GM04504 (cell line): Measurements from ENCODE around the gene CHN2.

Source experiments
- DNase-seq: peaks from one replicate; pipeline ENCODE4 v3.0.0-alpha.2; 2012; ENCODE audit warnings: low read depth

Gene CHN2

GRCh38 chr7:29432721-29433120, 238.1 kb downstream of the CHN2 start:
- no peak for DNase-seq

DNA sequence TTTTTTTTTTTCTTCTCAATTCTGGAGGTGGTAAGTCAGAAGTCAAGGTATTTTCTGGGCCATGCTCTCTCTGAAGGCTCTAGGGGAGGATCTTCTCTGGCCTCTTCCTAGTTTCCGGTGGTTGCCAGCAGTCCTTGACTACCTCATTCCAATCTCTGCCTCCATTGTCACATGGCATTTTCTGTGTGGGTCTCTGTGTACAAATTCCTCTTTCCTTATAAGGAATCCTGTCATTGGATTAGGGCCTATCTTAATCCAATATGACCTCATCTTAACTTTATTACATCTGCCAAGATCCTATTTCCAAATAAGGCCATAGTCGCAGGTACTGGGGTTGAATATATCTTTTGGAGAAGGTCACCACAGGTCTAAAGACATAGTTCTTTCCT, 239.8 kb downstream of the CHN2 start:
- no peak for DNase-seq

- no peak for DNase-seq
Measured at GRCh38 chr7:29435167-29435566, 240.6 kb downstream of the CHN2 start.

GRCh38 chr7:29435902-29436301, 241.3 kb downstream of the CHN2 start:
- DNase-seq, result no peak

DNA sequence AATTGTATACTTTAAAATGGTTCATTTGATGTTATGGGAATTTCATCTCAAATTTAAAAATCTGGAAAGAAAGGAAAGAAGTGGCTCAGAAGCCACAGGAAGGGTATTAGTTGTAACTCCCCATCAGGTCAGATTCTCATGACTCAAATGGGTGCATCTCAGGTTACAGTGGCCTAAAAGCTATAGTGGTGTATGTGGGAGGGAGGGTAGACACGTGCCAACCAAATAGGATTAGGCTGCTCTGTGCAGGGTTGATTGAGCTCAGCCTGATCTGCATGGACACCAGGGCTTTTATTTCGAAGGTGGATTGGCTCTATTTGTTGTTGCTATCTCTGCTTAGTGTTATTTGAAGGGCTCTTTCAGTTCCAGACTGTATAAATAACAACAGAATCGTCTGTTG, 247.6 kb downstream of the CHN2 start:
- no peak for DNase-seq

DNA sequence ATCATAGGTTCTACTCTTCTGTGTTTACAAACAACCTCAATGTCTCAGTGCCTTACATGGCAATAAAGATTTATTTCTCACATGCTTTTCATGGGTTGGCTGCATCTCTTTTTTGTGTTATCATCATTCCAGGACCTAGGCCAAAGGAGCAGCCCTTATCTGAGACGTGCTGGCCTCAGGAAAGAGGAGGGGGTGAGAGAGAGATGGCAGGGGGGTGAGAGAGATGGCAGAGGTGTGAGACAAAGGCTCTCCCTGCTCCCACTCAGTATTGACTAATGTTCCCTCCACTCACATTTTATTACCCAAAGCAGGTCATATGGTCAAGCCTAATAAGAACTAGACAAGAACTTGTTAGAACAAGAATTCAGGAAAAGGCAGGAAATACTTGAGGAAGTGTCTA, 249.0 kb downstream of the CHN2 start:
- no peak for DNase-seq

- DNase-seq, result no peak
Measured at GRCh38 chr7:29444267-29444666, 249.7 kb downstream of the CHN2 start.

- no peak for DNase-seq
Measured at GRCh38 chr7:29445736-29446135, 251.2 kb downstream of the CHN2 start.

GRCh38 chr7:29447828-29448227, 253.3 kb downstream of the CHN2 start:
- DNase-seq, result no peak

DNA sequence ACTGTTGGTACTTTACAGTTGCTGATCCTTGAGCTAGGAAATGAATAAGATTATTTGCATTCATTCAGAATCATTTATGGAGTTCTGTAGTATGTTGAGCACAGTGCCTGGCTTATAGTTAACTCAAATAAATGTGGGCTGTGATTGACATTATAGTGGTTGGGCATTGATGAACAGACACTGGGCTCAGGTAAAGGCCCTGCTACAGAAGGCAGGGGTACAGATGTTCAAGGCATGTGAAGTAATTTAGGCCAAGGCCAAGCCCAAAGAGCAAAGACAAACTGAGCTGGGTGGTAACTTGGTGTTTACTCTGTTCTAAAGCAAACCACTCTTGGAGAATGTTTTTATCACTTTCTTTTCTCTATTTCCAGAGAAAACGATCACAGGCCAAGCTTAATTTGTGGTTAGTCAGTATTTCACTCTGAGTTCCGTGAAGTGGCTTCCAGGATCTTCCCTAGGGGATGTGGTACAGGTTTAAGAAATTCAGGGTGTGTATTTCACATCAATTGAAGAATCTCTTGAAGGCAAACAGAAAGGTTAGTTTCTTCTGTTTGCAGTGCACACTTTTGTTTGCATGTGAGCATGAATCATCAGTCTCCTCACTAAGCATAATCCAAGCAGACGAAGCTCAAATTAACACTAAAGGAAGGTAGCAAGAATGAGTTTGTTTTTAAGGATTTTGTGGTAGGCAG, 255.1 kb downstream of the CHN2 start:
- no peak for DNase-seq

DNA sequence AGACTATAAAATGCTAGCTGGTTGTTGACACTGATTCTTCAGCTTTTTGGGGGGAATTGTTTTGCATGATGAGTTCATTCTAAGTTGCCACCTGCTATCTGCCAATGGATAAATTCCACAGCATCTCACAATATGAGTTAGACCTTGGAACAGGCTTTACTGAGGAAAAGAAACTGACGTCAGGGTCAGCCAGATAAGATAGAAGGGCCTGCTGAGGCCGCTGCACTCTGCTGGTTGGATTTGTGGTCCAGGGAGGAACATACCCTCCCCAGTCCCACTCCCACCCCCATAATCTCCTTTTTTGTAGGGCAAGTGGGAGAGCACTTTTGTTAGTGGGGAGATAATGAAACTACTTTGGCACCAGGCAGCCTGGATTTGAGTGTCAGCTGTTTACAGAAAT, 258.4 kb downstream of the CHN2 start:
- no peak for DNase-seq

GRCh38 chr7:29454464-29454863, 259.9 kb downstream of the CHN2 start:
- DNase-seq, result no peak

DNA sequence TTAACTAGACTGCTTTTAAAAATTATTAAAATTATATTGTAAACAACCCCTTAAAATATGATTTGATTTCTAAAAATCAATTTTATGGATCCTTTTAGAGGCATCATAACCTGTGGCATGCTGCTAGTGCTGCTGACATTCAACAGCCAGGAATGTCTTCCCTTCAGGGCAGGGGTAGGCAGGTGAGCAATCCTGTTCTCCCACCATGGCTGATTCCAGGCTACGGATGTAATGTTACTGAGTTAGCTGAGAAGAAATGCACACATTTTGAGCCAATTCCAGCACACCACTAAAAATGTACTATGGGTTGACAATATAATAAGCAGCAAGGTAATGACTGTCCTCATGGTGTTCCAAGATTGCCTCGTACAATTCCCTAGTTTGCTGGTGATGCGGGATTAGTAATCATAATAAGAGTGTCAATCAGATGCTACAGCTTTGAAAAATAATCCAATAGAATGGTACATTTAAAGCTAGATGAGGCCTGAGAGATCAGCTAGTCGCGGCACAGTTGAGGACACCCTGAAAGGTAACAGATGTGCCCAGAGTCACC, 260.4 kb downstream of the CHN2 start:
- no peak for DNase-seq

- no peak for DNase-seq
Measured at GRCh38 chr7:29457141-29457561, 262.6 kb downstream of the CHN2 start.

DNA sequence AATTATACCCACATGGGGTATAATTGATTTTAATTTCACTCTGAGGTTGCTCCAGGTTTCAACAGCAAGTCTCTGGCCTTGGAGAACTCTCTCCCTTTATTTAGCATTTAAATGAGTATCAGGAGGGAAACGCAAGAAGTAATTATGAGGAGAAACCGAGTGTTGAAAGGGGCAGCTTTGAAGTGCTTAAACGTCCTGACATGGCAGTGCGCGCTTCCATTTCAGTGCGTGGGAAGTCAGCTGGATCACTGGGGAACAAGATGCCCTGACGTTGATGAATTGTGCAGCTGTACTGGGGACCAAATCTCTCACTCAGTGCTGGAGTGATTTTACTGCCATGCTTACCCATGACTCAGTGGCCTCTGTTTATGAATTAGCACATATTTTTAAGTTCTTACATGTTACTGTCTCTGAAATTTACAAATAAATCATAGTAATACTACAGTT, 263.0 kb downstream of the CHN2 start:
- peak; percentile 93 for DNase-seq

DNA sequence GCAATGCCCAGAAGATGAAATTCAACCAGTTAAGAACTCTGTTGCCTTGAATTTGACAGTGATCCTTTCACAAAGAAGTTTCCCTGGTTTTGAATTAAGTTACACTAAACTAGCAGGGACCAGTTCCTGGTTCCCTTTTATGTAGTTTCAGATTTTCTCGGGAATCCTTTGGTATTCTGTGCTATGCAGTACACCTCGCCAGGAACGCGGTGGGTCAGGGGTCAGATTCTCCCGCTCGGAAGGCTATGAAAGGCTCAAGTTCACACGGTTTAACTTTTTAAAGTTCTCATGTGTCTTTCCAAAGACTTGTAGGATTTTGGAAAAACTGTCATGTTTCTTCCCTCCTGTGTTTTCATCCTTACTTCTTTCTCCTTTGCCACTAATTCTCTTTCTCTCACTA, 264.4 kb downstream of the CHN2 start:
- no peak for DNase-seq

DNA sequence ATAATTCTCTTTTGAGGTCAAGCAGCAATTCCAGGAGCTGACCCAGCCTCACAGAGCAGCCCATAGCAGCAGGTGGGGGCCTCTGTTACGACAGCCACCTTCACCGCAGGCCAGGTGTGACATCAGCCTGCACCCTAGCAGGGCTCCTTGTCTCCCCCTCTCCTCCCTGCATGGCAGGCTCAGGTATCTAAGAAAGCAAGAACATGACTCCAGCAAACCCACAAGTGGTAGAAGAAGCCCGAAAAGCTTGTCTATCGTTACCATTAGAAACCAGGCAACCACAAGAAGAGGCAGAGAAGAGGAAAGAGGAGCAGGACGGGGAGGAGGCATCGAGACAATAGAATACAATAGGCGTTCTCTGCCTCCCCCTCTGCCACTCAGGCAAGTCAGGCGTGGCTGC, 265.0 kb downstream of the CHN2 start:
- DNase-seq, result no peak

GRCh38 chr7:29461996-29462395, 267.4 kb downstream of the CHN2 start:
- no peak for DNase-seq

- DNase-seq, result no peak
Measured at GRCh38 chr7:29463504-29464158, 269.1 kb downstream of the CHN2 start.

DNA sequence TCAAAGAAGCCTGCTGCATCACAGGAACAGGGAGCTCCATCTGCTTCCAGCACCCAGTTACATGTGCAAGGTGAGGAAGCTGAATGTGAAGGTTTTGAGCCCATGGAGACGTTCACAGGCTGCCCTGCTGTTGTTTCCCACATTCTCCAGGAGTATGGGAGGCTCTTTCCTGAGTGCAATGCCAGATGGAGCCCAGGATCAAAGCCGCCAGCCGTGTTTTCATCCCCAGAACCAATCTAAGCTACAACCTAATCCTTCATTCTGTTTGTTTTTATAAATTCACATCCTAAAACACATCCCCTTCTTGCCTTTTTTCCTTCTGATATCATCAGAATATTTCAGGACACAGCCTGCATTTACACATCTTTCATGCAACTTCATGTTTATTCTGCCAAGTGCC, 270.2 kb downstream of the CHN2 start:
- DNase-seq, result no peak

- DNase-seq, result no peak
Measured at GRCh38 chr7:29467193-29467926, 272.8 kb downstream of the CHN2 start.

GRCh38 chr7:29468196-29468595, 273.6 kb downstream of the CHN2 start:
- no peak for DNase-seq

GRCh38 chr7:29469281-29469680, 274.7 kb downstream of the CHN2 start:
- no peak for DNase-seq
